CD4-positive, alpha-beta memory T cell (primary cell): ENCODE measurements around the gene PRLH. TPM values are rescaled to one million over a fixed set of nuclear protein-coding genes. Genes with fewer than 3 reads are reported as not detected.

Source experiments
- CTCF ChIA-PET: fragments of 350-600 bp; sonication (Branson Sonifier 250); formaldehyde crosslinking; loops from one replicate; lab custom pipeline; 2021; ENCODE audit warnings: inconsistent platforms; ENCODE audit not compliant: partially characterized antibody; lab: Charles Lee
- POLR2A ChIA-PET: fragments of 350-600 bp; sonication (Branson Sonifier 250); formaldehyde crosslinking; loops from one replicate; lab custom pipeline; 2021; ENCODE audit not compliant: partially characterized antibody; lab: Charles Lee
- DNase-seq, 5 donors: peaks; one replicate each; pipeline versions ENCODE4 v3.0.0 to v3.0.0-alpha.2; 2020 to 2022; ENCODE audit warnings: mixed read lengths in 1 of 5
- H3K27ac ChIP-seq: one replicate; pipeline ENCODE4 v1.7.0; 2013; ENCODE audit warnings: low read depth, low read length
- H3K27me3 ChIP-seq: 2 replicates; pipeline ENCODE4 v1.7.0; 2013; ENCODE audit warnings: mild to moderate bottlenecking, low read length, moderate library complexity; ENCODE audit not compliant: insufficient read depth
- H3K36me3 ChIP-seq: 2 replicates; pipeline ENCODE4 v1.7.0; 2013; ENCODE audit warnings: mild to moderate bottlenecking, low read length, moderate library complexity; ENCODE audit not compliant: insufficient read depth
- H3K4me1 ChIP-seq: 2 replicates; pipeline ENCODE4 v1.7.0; 2013; ENCODE audit warnings: mild to moderate bottlenecking, low read length, moderate library complexity; ENCODE audit not compliant: insufficient read depth
- H3K4me3 ChIP-seq, 2 donors: one replicate each; pipeline ENCODE4 v1.7.0; 2013; ENCODE audit warnings: low read length in 2 of 2, mild to moderate bottlenecking in 1 of 2
- H3K9me3 ChIP-seq, 2 donors: one replicate each; pipeline ENCODE4 v1.7.0; 2013; ENCODE audit warnings: low read length in 2 of 2, control low read depth in 1 of 2; ENCODE audit not compliant: control insufficient read depth in 1 of 2
- H3K27ac Mint-ChIP-seq, 7 donors: one replicate each; pipeline ENCODE4 v1.8.0; 2020 to 2021; ENCODE audit warnings: mixed read lengths in 7 of 7, mild to moderate bottlenecking in 6 of 7, inconsistent platforms in 3 of 7, moderate library complexity in 3 of 7
- H3K27me3 Mint-ChIP-seq, 2 donors: one replicate each; pipeline ENCODE4 v1.8.0; 2020 to 2021; ENCODE audit warnings: mixed read lengths in 2 of 2
- H3K36me3 Mint-ChIP-seq, 2 donors: one replicate each; pipeline ENCODE4 v1.8.0; 2020 to 2021; ENCODE audit warnings: mixed read lengths in 2 of 2, inconsistent platforms in 1 of 2, mild to moderate bottlenecking in 1 of 2
- H3K4me1 Mint-ChIP-seq, 4 donors: one replicate each; pipeline ENCODE4 v1.8.0; 2020 to 2021; ENCODE audit warnings: mixed read lengths in 4 of 4, mild to moderate bottlenecking in 1 of 4
- H3K4me3 Mint-ChIP-seq, 8 donors: one replicate each; pipeline ENCODE4 v1.8.0; 2020 to 2021; ENCODE audit warnings: mixed read lengths in 8 of 8, mild to moderate bottlenecking in 7 of 8, moderate library complexity in 6 of 8, inconsistent platforms in 3 of 8
- H3K9me3 Mint-ChIP-seq, 8 donors: one replicate each; pipeline ENCODE4 v1.8.0; 2020 to 2021; ENCODE audit warnings: mixed read lengths in 8 of 8, mild to moderate bottlenecking in 5 of 8, inconsistent platforms in 3 of 8, moderate library complexity in 1 of 8
- intact Hi-C: fragments of 100-400 bp; cut with micrococcal nuclease; formaldehyde crosslinking; loops from one replicate; pipeline ENCODE4 v1.15.1; 2023
- polyA plus RNA-seq, 2 donors: library from polyadenylated mRNA; unstranded; fragments of 300-500 nt; fragmentation: Illumina TruSeq; gene quantifications; one replicate each; pipeline ENCODE4 v1.2.3, GENCODE V29; 2021
- total RNA-seq, 2 experiments: library from RNA; stranded (reverse); gene quantifications; one replicate each; pipeline ENCODE4 v1.2.3, GENCODE V29; 2021

The PRLH gene
- total and polyA plus RNA-seq, 4 experiments from 2014 or later, result not detected

GRCh38 chr2:237556773-237557632 lies 9.4 kb upstream of the PRLH start:
- peak overlapping the region in 3 of 7 donors; percentile 2 to 77 (median 54) for H3K27ac Mint-ChIP-seq
- peak in 3 of 5 donors; percentile 15 to 25 (median 18) for DNase-seq
- Histone ChIP-seq H3K27me3 (no peaks in the 10 kb centered on the region), H3K4me1 (peaks cover 5% of the 10 kb centered on the region), H3K9me3 (peaks cover 0 to 4% of the 10 kb centered on the region in 2 donors), H3K4me3 (no peak overlapping the region), H3K27ac (no peak overlapping the region), H3K36me3 (no peaks in the 10 kb centered on the region)
- ChIA-PET CTCF (interaction anchor here (2.0 kb wide), 1 partner anchor 15 kb away, joined by 10 read pairs; no protein-coding TSS in a partner anchor), POLR2A (no interaction called here)
- H3K4me1 Mint-ChIP-seq, result peaks cover 10 to 12% (median 11%) of the 10 kb centered on the region in 4 donors
- H3K4me3 Mint-ChIP-seq, result peak overlapping the region in 6 of 8 donors; percentile 1 to 69 (median 38)
- H3K27me3 Mint-ChIP-seq, result peaks cover 2 to 15% of the 10 kb centered on the region in 2 donors
- intact Hi-C loops, result no loop called here
- H3K9me3 Mint-ChIP-seq, result peaks cover 0 to 26% (median 14%) of the 10 kb centered on the region in 8 donors
- no peaks in the 10 kb centered on the region for H3K36me3 Mint-ChIP-seq

- peak overlapping the region in 5 of 7 donors; percentile 2 to 77 (median 52) for H3K27ac Mint-ChIP-seq
- Histone ChIP-seq H3K27ac (no peak overlapping the region), H3K4me1 (peaks cover 5% of the 10 kb centered on the region), H3K4me3 (no peak overlapping the region), H3K9me3 (peaks cover 0 to 4% of the 10 kb centered on the region in 2 donors), H3K36me3 (no peaks in the 10 kb centered on the region), H3K27me3 (no peaks in the 10 kb centered on the region)
- no peaks in the 10 kb centered on the region for H3K36me3 Mint-ChIP-seq
- intact Hi-C loops, result no loop called here
- no peak for DNase-seq
- peak overlapping the region in 5 of 8 donors; percentile 12 to 69 (median 39) for H3K4me3 Mint-ChIP-seq
- POLR2A ChIA-PET, result no interaction called here
- peaks cover 3 to 18% of the 10 kb centered on the region in 2 donors for H3K27me3 Mint-ChIP-seq
- peaks cover 10 to 12% (median 11%) of the 10 kb centered on the region in 4 donors for H3K4me1 Mint-ChIP-seq
- H3K9me3 Mint-ChIP-seq, result peaks cover 0 to 26% (median 14%) of the 10 kb centered on the region in 8 donors
- CTCF ChIA-PET, result interaction anchor here (1.0 to 2.0 kb wide), 2 partner anchors 14 to 16 kb away, joined by 3 to 10 read pairs; no protein-coding TSS in a partner anchor
Observed at GRCh38 chr2:237557633-237558015, 8.8 kb upstream of the PRLH start.

- Histone ChIP-seq H3K4me3 (no peak overlapping the region), H3K4me1 (peaks cover 5% of the 10 kb centered on the region), H3K36me3 (no peaks in the 10 kb centered on the region), H3K27me3 (no peaks in the 10 kb centered on the region), H3K9me3 (peaks cover 0 to 4% of the 10 kb centered on the region in 2 donors), H3K27ac (no peak overlapping the region)
- Mint-ChIP-seq H3K36me3 (no peaks in the 10 kb centered on the region), H3K27ac (peak overlapping the region in 2 of 7 donors; percentile 42 to 55), H3K4me1 (peaks cover 10 to 12% (median 11%) of the 10 kb centered on the region in 4 donors), H3K27me3 (peaks cover 6 to 11% of the 10 kb centered on the region in 2 donors), H3K4me3 (no peak overlapping the region), H3K9me3 (peaks cover 0 to 22% (median 13%) of the 10 kb centered on the region in 8 donors)
- intact Hi-C loops, result no loop called here
- no peak for DNase-seq
- ChIA-PET CTCF (interaction anchor here (1.6 to 2.0 kb wide), 2 partner anchors 13 kb away, joined by 5 to 10 read pairs; no protein-coding TSS in a partner anchor), POLR2A (no interaction called here)
Observed at GRCh38 chr2:237558961-237559641, 7.3 kb upstream of the PRLH start.

- no peak for DNase-seq
- ChIA-PET CTCF (interaction anchor here (0.8 to 3.4 kb wide), 2 partner anchors 11 to 13 kb away, joined by 3 to 20 read pairs; no protein-coding TSS in a partner anchor), POLR2A (no interaction called here)
- no peaks in the 10 kb centered on the region for H3K27me3 ChIP-seq
- H3K27ac Mint-ChIP-seq, result no peak overlapping the region
- H3K4me3 Mint-ChIP-seq, result no peak overlapping the region
- no peak overlapping the region for H3K4me3 ChIP-seq
- peaks cover 5% of the 10 kb centered on the region for H3K4me1 ChIP-seq
- peaks cover 0 to 5% (median 2%) of the 10 kb centered on the region in 8 donors for H3K9me3 Mint-ChIP-seq
- H3K27ac ChIP-seq, result no peak overlapping the region
- no peaks in the 10 kb centered on the region for H3K36me3 Mint-ChIP-seq
- H3K9me3 ChIP-seq, result peaks cover 0 to 2% of the 10 kb centered on the region in 2 donors
- intact Hi-C loops, result no loop called here
- peaks cover 6 to 11% of the 10 kb centered on the region in 2 donors for H3K27me3 Mint-ChIP-seq
- H3K36me3 ChIP-seq, result no peaks in the 10 kb centered on the region
- H3K4me1 Mint-ChIP-seq, result peaks cover 10 to 12% (median 11%) of the 10 kb centered on the region in 4 donors
Observed at GRCh38 chr2:237561221-237561620, 5.2 kb upstream of the PRLH start.

GRCh38 chr2:237563816-237564215 lies 2.6 kb upstream of the PRLH start:
- ChIA-PET POLR2A (no interaction called here), CTCF (interaction anchor here (3.4 kb wide), 1 partner anchor 8 kb away, joined by 20 read pairs; no protein-coding TSS in a partner anchor)
- no peak overlapping the region for H3K27ac ChIP-seq
- peaks cover 0 to 2% (median 0%) of the 10 kb centered on the region in 8 donors for H3K9me3 Mint-ChIP-seq
- H3K27me3 ChIP-seq, result no peaks in the 10 kb centered on the region
- intact Hi-C loops, result no loop called here
- H3K9me3 ChIP-seq, result no peaks in the 10 kb centered on the region
- no peak for DNase-seq
- H3K36me3 Mint-ChIP-seq, result no peaks in the 10 kb centered on the region
- no peaks in the 10 kb centered on the region for H3K36me3 ChIP-seq
- H3K4me1 Mint-ChIP-seq, result no peaks in the 10 kb centered on the region
- H3K4me3 ChIP-seq, result no peak overlapping the region
- no peak overlapping the region for H3K27ac Mint-ChIP-seq
- H3K4me3 Mint-ChIP-seq, result no peak overlapping the region
- H3K4me1 ChIP-seq, result no peaks in the 10 kb centered on the region
- H3K27me3 Mint-ChIP-seq, result peaks cover 6 to 9% of the 10 kb centered on the region in 2 donors

GRCh38 chr2:237564526-237565131 lies 1.7 kb upstream of the PRLH start:
- CTCF ChIA-PET, result interaction anchor here (1.2 kb wide), 1 partner anchor 52 kb away, joined by 3 read pairs; no protein-coding TSS in a partner anchor
- no peak for DNase-seq
- Mint-ChIP-seq H3K36me3 (no peaks in the 10 kb centered on the region), H3K9me3 (peaks cover 0 to 4% (median 0%) of the 10 kb centered on the region in 8 donors), H3K4me1 (no peaks in the 10 kb centered on the region), H3K27me3 (peaks cover 6 to 8% of the 10 kb centered on the region in 2 donors), H3K27ac (no peak overlapping the region), H3K4me3 (no peak overlapping the region)
- Histone ChIP-seq H3K27ac (no peak overlapping the region), H3K4me3 (no peak overlapping the region), H3K27me3 (no peaks in the 10 kb centered on the region), H3K4me1 (no peaks in the 10 kb centered on the region), H3K9me3 (no peaks in the 10 kb centered on the region), H3K36me3 (no peaks in the 10 kb centered on the region)
- intact Hi-C loops, result no loop called here
- POLR2A ChIA-PET, result no interaction called here
